Fibroblast of skin of right biceps (primary cell): ENCODE data around the gene COL6A2.
"Not testable (repeated sequence)": the region's sequence is repeated elsewhere in the genome, so short reads cannot be mapped to it uniquely, and the experiment has no call there.

Experiments
- DNase-seq: peaks from one replicate; pipeline ENCODE4 v3.0.0-alpha.2; 2013

Gene COL6A2

DNA sequence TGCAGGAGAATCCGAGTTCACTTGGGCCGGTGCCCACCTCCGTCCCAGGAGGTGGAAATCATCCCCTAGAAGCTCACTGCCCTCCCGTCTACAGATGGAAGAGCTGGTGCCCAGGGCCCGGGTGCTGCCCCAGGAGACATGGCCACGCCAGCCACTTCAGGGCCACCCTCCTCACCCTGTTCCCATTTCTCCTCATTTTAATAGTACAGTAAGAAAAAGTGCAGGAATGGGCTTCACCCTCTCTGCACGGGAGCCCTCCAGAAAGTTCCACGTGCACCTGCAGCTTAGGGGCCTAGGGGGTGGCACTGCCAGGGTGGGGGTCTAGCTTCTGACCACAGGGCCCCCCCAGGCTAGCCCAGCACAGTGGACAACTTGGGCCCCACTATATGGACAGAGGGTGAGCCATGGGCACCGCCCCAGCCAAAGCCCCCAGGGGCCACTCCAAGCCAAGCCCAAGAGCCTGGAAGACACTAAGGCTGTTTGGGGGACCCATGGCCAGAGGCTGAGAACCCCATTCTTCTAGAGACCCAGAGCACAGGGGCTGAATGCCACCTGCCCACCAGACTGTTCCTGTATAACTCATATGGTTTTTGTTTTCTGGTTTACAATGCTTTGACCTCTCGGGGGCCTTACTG lies 60.9 kb downstream of the COL6A2 start:
- no peak for DNase-seq

DNA sequence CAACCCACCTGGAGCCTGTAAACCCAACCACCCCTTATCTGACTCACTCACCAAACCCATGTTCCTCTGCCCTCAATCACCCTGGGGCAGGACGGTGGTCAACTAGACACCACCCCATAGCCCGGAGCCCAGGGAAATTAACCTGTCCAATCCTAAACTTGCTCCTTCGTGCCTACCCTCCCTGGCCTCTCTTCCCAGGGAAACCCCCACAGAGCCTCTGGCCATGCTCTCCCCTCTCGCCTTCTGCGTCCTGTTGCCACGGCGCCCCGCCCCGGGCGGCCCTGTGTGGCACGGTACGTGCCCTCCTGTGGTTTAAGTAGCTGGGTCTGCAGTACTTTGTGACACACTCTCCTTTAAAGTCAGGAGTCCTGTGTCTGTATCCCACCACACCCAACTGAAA lies 61.5 kb downstream of the COL6A2 start:
- no peak for DNase-seq

DNA sequence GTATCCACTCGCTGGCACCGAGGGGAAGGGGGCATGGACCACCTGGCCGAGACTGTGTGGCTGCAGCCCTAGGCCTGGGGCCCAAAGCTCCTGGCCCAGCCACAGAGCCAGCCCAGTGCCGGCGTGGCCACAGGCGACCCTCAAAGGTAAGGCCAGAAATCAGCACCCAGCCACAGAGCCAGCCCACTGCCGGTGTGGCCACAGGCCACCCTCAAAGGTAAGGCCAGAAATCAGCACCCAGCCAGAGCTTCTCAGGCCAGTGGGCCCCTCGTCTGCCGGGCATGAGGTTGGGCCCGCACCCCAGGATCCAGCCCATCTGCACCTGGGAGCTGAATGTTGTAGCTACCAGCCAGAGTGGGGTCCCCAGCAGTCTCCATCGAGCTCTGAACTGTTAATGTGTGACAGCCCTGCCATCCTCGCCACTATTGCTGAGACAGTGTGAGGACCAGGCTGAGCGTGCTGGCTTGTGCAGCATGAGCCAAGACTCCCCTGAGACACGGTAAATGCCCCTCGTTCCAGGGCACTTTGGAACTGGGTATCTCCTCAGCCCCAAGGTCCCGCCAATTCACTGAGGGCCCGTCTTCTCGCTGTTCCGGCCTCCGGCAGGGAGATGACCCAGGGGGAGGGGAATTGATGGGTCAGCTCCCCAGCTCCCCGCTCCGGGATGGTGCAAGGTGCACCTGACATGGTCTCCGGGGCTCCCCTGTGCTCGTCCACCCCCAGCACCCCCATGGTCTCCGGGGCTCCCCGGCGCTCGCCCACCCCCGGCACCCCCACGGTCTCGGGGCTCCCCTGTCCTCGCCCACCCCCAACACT lies 62.1 kb downstream of the COL6A2 start:
- no peak for DNase-seq

DNA sequence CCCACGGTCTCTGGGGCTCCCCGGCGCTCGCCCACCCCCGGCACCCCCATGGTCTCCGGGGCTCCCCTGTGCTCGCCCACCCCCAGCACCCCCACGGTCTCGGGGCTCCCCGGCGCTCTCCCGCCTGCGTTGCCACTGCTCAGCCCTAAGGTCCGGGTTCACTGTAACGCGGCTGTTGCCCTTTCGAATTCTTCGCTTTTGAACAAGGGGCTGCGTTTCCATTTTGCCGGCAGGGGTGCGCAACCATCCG lies 62.7 kb downstream of the COL6A2 start:
- no peak for DNase-seq

DNA sequence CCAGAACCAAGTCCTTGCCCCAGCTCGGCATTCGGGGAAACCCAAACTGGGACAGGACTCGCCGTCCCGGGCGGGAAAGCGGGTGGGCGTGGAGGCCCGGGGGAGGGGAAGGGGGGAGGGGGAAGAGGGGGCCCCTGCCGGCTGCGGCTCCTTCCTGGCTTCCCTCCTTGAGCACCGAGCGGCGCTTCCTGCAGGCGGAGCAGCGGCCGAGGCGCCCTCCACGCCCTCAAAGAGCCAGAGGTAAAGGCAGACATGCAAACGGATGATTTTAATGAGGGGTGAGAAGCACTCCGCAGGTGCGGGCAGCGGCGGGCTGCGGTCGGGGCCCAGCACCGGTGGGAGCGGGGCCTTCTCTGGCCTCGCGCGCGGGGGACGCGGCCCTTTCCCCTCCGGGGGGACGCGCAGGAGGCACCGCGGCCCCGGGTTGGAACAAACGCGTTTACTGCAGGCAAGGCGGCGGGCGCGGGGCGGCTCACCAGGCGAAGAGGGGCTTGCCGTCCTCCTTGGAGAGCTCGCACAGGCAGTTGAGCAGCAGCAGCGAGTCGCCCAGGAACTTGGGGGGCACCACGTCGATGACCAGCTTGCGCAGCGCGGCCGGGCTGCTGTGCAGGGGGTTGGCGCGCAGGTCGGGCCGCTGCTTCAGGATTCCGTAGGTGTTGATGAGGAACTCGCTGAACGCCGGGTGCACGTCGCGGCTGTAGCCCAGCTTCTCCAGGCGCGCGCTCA lies 63.2 kb downstream of the COL6A2 start:
- no peak for DNase-seq

DNA sequence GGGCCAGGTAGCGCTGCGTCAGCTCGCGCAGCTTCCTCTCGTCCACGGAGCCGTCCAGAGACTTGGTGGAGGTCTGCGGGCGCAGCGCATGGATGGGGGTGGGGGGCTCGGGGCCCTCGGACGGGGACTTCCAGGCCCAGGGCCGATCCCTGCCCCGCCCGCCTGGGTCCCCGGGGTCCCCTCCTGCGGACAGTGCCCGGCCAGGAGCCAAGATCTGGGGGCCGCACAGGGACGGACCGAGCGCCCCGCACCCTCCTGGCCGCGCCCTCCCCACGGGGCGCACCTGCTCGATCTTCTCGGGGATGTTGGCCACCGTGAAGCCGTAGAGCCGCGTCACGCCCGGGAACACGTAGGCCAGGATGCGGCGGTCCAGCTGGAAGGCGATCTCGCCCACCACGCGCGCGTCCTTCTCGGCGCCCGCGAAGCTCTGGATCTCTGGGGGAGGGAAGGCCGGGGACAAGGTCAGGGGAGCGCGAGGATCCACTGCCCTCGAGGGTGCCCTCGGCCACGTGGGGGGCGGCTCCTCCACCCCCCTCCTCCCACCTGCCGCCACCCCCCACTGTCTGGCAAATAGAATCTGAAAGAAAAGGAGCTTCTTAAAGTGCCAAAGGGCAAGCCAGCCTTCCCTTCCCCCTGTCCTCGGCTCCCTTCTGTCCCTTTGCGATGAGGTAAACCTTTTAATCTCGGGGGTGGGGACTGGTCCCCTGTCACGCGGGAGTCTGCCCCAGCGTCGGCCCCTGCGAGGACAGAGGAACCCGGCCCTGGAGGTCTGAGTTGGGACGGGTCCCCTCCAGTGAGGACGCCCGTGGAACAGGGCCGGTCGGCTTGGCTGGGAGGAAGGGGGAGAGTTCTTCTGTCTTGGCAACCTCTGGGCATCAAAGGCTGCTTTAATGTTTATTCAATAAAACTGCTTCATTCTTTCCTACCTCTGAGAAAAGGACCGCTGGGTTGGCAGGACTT lies 64.0 kb downstream of the COL6A2 start:
- no peak for DNase-seq

DNA sequence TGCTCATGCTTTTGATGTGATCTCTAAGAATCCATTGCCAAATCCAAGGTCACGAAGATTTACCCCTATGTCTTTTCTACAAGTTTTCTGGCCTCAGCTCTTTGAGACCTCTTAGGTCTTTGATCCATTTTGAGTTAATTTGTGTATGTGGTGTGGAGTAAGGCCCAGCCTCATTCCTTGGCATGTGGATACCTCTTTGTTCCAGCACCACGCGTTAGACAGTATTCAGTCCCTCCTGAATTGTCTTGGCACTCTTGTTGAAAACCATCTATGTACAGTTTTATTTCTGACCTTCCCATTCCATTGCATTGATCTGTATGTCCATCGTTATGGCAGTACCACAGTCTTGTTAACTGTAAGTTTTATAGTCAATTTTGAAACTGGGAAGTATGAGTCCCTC lies 65.5 kb downstream of the COL6A2 start:
- no peak for DNase-seq

DNA sequence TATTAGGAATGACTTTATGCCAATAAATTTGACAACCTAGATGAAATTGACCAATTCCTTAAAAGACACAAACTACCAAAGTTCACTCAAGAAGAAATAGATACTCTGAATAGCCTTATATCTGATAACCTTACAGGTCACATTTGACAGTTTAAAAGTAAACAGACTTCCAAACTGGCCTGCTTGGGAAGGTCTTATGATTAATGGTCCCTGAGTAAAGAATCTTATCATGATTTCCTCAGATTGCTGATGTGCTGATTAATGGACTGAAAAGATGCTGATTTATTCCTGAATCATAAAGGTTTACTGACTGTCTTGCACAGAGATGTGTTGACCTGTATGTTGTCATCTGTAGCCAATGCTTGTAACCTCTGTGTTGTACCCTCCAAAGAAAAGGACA lies 67.2 kb downstream of the COL6A2 start:
- no peak for DNase-seq

DNA sequence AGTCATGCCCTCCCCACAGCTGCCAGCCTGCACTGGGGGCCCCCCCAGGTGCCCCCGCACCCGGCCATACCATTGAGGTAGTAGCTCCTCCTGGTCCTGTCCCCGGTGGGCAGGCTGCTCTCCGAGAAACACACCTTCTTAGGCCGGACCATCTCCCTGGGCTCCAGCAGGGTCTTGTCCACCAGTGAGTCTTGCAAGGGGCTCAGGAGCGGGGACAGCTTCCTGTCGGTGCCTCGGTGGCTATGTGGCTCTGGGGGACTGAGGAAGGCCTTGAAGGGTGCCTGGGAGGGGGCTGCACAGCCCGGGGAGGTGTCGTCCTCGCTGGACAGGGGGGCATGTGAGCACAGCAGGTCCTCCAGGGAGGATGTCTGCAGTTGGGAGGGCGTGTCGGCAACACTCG lies 70.3 kb downstream of the COL6A2 start:
- no peak for DNase-seq

DNA sequence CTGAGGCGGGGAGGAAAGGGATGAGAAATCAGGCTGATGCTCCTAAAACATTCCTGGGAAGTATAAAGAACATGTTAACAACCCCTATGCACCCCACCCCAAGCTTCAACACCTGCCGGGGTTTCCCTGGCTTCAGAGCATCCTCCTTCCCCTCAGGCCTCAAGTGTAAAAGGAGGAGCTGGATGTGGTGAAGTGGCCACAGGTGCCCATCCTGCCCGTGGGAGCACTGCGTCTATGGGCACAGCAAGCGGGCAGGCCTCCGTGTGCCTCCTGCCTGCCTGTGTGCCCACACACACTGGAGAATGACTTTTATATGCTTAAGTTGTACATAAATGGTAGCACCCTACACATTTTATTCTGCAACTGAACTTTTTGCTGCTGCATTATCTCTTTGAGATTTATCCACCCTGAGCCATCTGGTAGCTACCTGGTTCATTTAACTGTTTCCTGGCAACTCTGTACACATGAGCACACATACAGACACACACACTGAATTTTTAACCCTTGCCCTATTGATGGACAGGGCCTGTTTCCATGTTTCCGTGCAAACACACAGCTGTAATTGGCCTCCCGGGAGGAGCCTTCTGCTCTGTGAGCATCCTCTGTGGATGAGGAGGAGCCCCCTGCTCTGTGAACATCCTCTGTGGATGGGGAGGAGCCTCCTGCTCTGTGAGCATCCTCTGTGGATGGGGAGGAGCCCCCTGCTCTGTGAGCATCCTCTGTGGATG lies 70.9 kb downstream of the COL6A2 start:
- DNase-seq: no peak

DNA sequence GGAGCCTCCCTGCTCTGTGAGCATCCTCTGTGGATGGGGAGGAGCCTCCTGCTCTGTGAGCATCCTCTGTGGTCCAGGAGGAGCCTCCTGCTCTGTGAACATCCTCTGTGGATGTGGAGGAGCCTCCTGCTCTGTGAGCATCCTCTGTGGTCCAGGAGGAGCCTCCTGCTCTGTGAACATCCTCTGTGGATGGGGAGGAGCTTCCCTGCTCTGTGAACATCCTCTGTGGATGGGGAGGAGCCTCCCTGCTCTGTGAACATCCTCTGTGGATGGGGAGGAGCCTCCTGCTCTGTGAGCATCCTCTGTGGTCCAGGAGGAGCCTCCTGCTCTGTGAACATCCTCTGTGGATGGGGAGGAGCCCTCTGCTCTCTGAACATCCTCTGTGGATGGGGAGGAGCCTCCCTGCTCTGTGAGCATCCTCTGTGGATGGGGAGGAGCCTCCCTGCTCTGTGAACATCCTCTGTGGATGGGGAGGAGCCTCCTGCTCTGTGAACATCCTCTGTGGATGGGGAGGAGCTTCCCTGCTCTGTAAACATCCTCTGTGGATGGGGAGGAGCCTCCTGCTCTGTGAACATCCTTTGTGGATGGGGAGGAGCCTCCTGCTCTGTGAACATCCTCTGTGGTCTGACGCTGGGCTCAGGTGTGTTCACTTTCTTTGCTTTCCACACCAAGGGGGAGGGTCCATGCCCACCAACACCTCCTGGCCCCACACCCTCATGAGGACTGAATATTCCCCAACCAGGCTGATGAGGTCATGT lies 72.7 kb downstream of the COL6A2 start:
- not testable (repeated sequence) for DNase-seq

DNA sequence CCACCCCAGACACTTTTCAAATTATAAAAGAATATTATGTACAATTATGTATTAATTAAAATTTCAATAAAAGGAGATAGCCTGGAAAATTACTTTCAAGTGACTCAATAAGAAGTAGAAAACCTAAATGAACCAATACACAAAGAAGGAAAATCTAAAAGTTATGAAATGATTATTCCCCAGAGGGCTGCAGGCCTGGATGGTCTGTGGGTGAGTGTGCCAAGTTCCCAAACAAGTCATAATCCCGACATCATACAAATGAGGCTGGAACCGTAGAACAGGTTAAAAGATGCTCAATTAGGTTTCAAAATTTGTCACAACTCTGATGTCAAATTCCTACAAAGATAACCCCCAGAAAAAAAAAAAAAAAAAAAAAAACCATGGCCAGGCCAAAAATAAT lies 73.7 kb downstream of the COL6A2 start:
- no peak for DNase-seq

DNA sequence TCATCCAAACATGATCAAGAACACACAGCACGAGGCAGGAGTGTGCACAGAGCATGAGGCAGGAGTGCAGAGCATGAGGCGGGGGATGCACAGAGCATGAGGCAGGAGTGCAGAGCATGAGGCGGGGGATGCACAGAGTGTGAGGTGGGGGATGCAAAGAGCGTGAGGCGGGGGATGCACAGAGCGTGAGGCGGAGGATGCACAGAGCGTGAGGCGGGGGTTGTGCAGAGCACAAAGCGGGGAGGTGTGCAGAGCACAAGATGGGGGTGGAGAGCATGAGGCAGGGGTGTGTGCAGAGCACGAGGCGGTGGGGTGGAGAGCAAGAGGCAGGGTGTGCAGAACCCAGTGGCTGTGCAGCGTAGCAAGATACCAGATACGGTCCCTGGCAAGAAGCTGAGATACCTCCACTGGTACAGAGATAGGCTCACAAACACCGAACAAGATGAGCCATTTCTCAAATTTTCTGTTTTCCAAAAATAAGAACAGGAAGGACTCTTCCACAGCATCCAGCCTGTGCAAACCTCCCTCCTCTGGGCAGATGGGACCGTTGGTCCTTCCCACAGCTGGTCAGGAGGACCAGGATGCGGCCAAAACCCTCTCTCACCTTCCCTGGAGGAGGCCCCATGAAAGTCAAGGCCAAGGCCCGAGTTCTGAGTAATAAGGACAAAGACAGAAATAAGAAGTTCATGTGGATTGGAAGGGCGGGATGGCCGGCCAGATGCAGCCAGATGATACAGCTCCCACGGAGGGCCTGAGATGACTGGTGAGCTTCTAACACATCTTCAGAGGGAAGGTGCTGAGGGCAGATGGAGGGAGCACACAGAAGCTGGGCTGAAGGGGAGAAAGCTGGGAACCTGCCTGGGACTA lies 74.3 kb downstream of the COL6A2 start:
- no peak for DNase-seq

DNA sequence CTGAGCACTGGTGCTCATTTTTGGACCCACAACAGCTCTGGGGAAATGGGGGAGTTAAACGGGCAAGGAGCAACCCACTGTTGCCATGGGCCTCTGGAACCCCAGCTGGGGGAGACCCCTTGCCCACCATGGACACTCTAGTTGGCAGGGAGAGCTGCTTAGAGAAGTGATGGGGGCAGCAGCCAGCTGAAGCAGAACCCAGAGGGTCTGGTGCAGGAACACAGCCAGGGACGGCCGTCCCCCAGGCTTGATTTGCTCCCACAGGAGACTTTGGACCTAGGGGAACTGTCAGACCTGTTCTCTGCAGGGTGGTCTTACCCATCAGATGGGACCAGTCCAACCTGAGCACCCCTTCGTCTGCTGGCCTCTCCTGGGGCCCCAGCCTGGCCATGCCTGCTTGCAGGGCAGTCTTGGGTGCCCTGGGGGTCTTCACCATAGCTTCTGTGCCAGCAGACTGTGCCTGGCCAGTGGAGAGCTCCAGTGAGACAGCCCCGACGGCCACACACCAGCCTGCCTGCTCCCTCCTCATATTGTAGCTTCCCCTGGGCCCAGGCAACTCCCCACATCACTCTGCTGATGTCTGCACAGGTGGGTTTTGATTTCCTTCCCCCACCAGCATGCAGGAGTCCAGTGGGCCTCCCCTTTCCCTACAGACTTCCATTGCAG lies 75.1 kb downstream of the COL6A2 start:
- DNase-seq: no peak

DNA sequence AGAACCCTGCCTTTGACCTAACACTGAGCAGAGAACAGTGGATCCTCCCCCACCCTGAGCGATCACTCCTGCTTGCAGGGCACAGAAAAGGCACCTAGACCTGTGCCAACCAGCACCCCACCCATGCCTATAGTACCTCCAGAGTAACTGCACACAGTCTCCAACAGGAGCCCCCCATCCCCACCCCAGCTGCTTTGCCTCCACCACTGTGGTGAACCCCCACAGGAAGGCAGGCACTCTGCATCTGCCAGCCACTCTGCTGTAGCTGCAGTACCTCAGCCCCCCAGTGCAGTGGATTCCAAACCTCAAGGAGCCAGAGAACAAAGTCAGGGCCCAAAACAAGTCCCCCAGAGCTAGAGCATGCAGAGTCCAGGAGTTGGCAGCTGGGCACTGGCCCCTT lies 75.7 kb downstream of the COL6A2 start:
- no peak for DNase-seq

DNA sequence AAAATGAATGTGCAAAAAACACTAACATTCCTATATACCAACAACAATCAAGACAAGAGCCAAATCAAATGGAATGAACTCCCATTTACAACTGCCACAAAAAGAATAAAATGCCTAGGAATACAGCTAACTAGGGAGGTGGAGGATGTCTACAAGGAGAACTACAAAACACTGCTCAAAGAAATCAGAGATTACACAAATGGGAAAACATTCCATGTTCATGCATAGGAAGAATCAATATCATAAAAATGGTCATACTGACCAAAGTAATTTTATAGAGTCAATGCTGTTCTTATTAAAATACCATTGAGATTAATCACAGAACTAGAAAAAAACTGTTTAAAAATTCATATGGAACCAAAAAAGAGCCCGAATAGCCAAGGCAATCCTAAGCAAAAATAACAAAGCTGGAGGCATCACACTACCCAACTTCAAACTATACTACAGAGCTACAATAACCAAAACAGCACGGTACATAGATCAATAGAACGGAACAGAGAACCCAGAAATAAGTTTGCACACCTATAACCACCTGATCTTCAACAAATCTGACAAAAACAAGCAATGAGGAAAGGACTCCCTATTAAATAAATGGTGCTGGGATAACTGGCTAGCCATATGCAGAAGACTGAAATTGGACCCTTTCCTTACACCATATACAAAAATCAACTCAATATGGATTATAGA lies 78.7 kb downstream of the COL6A2 start:
- DNase-seq: not testable (repeated sequence)

DNA sequence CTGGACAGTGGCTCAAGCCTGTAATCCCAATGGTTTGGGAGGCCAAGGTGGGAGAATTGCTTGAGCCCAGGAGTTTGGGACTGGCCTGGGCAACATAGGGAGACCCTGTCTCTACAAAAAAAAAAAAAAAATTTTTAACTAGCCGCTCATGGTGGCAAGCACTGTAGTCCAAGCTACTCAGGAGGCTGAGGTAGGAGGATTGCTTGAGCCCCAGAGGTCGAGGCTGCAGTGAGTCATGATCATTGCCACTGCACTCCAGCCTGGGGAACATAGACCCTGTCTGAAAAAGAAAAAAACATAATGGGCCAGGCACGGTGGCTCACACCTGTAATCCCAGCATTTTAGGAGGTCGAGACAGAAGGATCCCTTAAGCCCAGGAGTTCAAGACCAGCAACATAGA lies 81.0 kb downstream of the COL6A2 start:
- DNase-seq: no peak
